Thymus (tissue), 11 donors: ENCODE measurements around the gene EHBP1L1. TPM values are rescaled to one million over a fixed set of nuclear protein-coding genes. Genes with fewer than 3 reads are reported as not detected.
A peak's percentile ranks its signal among the peaks of the same experiment; 100 is the strongest.

Source experiments
- DNase-seq, 9 donors: peaks; one replicate each; pipeline ENCODE4 v3.0.0-alpha.2; 2013; ENCODE audit warnings: low spot score in 9 of 9, low read depth in 6 of 9, missing footprints in 1 of 9
- H3K27ac ChIP-seq, 2 donors: one replicate each; pipeline ENCODE4 v1.5.1; 2013; ENCODE audit warnings: control low read depth in 1 of 2, low read depth in 1 of 2, low read length in 1 of 2, mild to moderate bottlenecking in 1 of 2, moderate library complexity in 1 of 2
- H3K27me3 ChIP-seq, 2 donors: one replicate each; pipeline ENCODE4 v1.5.1; 2013; ENCODE audit warnings: low read length in 1 of 2; ENCODE audit not compliant: control insufficient read depth in 2 of 2, insufficient read depth in 1 of 2
- H3K36me3 ChIP-seq, 2 donors: one replicate each; pipeline ENCODE4 v1.5.1; 2013; ENCODE audit warnings: low read length in 1 of 2, mild to moderate bottlenecking in 1 of 2, moderate library complexity in 1 of 2; ENCODE audit not compliant: control insufficient read depth in 2 of 2, insufficient read depth in 2 of 2
- H3K4me1 ChIP-seq, 2 donors: one replicate each; pipeline ENCODE4 v1.5.1; 2013; ENCODE audit warnings: low read length in 2 of 2; ENCODE audit not compliant: control insufficient read depth in 2 of 2, insufficient read depth in 2 of 2
- H3K4me3 ChIP-seq, 2 donors: one replicate each; pipeline ENCODE4 v1.5.1; 2013; ENCODE audit warnings: low read length in 2 of 2, control low read depth in 1 of 2, mild to moderate bottlenecking in 1 of 2
- H3K9me3 ChIP-seq, 2 donors: one replicate each; pipeline ENCODE4 v1.5.1; 2013; ENCODE audit warnings: low read length in 1 of 2, mild to moderate bottlenecking in 1 of 2; ENCODE audit not compliant: control insufficient read depth in 2 of 2, insufficient read depth in 1 of 2
- WGBS: extraction: QIAGEN DNeasy Blood & Tissue Kit; methylation state at CpG from one replicate; pipeline ENCODE4 v1.1.7; 2013; 5-methylcytosine and 5-hydroxymethylcytosine counted together
- polyA plus RNA-seq: library from polyadenylated mRNA; stranded (reverse); fragments of 200-250 nt; gene quantifications from one replicate; pipeline ENCODE4 v1.2.3, GENCODE V29; 2013
- total RNA-seq: library from RNA; stranded (reverse); fragments of 120-200 nt; gene quantifications from one replicate; pipeline ENCODE4 v1.2.4, GENCODE V29; 2013
- donor health status: healthy.

EHBP1L1 gene
- total and polyA plus RNA-seq, 2 donors, result 19.9 to 66.5 TPM

- Histone ChIP-seq H3K4me1 (peaks cover 18 to 41% of the 10 kb centered on the region in 2 donors), H3K27ac (peak overlapping the region; percentile 77 to 83)
These were observed 34.5 kb upstream of the EHBP1L1 start for GRCh38 chr11:65541093-65541982.

GRCh38 chr11:65542738-65543390 is 33.0 kb upstream of the EHBP1L1 start:
- no peak overlapping the region for H3K4me3 ChIP-seq
- H3K27ac ChIP-seq, result no peak overlapping the region
- 98% methylated on average over 3 of the region's 3 CpGs for WGBS
- H3K36me3 ChIP-seq, result peaks cover 11 to 20% of the 10 kb centered on the region in 2 donors
- DNase-seq, result no peak
- H3K9me3 ChIP-seq, result no peaks in the 10 kb centered on the region
- H3K4me1 ChIP-seq, result peaks cover 28 to 55% of the 10 kb centered on the region in 2 donors
- H3K27me3 ChIP-seq, result peaks cover 0 to 3% of the 10 kb centered on the region in 2 donors

More at GRCh38 chr11:65541093-65541982, 34.5 kb upstream of the EHBP1L1 start:
- Histone ChIP-seq H3K36me3 (peaks cover 24 to 35% of the 10 kb centered on the region in 2 donors), H3K27me3 (peaks cover 0 to 3% of the 10 kb centered on the region in 2 donors), H3K9me3 (no peaks in the 10 kb centered on the region), H3K4me3 (peak overlapping the region; percentile 59 to 64)
- 50% methylated on average over 18 of the region's 18 CpGs for WGBS
- no peak for DNase-seq

GRCh38 chr11:65545853-65546216 is 30.0 kb upstream of the EHBP1L1 start:
- peak overlapping the region; percentile 44 to 49 for H3K4me3 ChIP-seq
- peaks cover 0 to 5% of the 10 kb centered on the region in 2 donors for H3K9me3 ChIP-seq
- DNase-seq, result no peak
- H3K27ac ChIP-seq, result peak overlapping the region; percentile 54 to 97
- 30% methylated on average over 4 of the region's 4 CpGs for WGBS
- H3K27me3 ChIP-seq, result no peaks in the 10 kb centered on the region
- H3K4me1 ChIP-seq, result peaks cover 40 to 57% of the 10 kb centered on the region in 2 donors
- peaks cover 2 to 6% of the 10 kb centered on the region in 2 donors for H3K36me3 ChIP-seq

- DNase-seq, result peak in 7 of 9 donors; percentile 78 to 95 (median 90)
- Histone ChIP-seq H3K27me3 (no peaks in the 10 kb centered on the region), H3K27ac (peak overlapping the region; percentile 87 to 97), H3K4me3 (peak overlapping the region; percentile 44 to 49), H3K4me1 (peaks cover 38 to 57% of the 10 kb centered on the region in 2 donors), H3K36me3 (peaks cover 2 to 6% of the 10 kb centered on the region in 2 donors), H3K9me3 (peaks cover 0 to 10% of the 10 kb centered on the region in 2 donors)
- WGBS, result 6% methylated on average over 64 of the region's 64 CpGs
These were observed 29.5 kb upstream of the EHBP1L1 start for GRCh38 chr11:65546217-65546958.

- peak in 3 of 9 donors; percentile 59 to 77 (median 72) for DNase-seq
- peaks cover 2 to 6% of the 10 kb centered on the region in 2 donors for H3K36me3 ChIP-seq
- WGBS, result 74% methylated on average over 52 of the region's 52 CpGs
- no peaks in the 10 kb centered on the region for H3K27me3 ChIP-seq
- peaks cover 0 to 14% of the 10 kb centered on the region in 2 donors for H3K9me3 ChIP-seq
- H3K27ac ChIP-seq, result peak overlapping the region; percentile 32 to 59
- H3K4me3 ChIP-seq, result peak overlapping the region in 1 of 2 donors; percentile 10
- H3K4me1 ChIP-seq, result peaks cover 45 to 61% of the 10 kb centered on the region in 2 donors
These were observed 28.3 kb upstream of the EHBP1L1 start for GRCh38 chr11:65547446-65548125.

- Histone ChIP-seq H3K9me3 (peaks cover 0 to 14% of the 10 kb centered on the region in 2 donors), H3K27ac (peak overlapping the region in 1 of 2 donors; percentile 63), H3K27me3 (no peaks in the 10 kb centered on the region), H3K4me3 (no peak overlapping the region), H3K36me3 (peaks cover 2 to 6% of the 10 kb centered on the region in 2 donors), H3K4me1 (peaks cover 52 to 68% of the 10 kb centered on the region in 2 donors)
- DNase-seq, result no peak
- WGBS, result 100% methylated on average over 3 of the region's 3 CpGs
These were observed 27.5 kb upstream of the EHBP1L1 start for GRCh38 chr11:65548395-65548794.

GRCh38 chr11:65549096-65549495 is 26.8 kb upstream of the EHBP1L1 start:
- WGBS, result 95% methylated on average over 3 of the region's 3 CpGs
- H3K4me1 ChIP-seq, result peaks cover 59 to 75% of the 10 kb centered on the region in 2 donors
- peaks cover 0 to 6% of the 10 kb centered on the region in 2 donors for H3K36me3 ChIP-seq
- no peak for DNase-seq
- peaks cover 0 to 14% of the 10 kb centered on the region in 2 donors for H3K9me3 ChIP-seq
- no peak overlapping the region for H3K4me3 ChIP-seq
- H3K27ac ChIP-seq, result peak overlapping the region in 1 of 2 donors; percentile 63
- no peaks in the 10 kb centered on the region for H3K27me3 ChIP-seq
